GM23338 (cell line): ENCODE results near the gene GABRR2.

ENCODE experiments used
- CTCF ChIP-seq, 2 experiments: fragments of 200-600 bp in 1 of 2; sonication (generic) in 1 of 2; conservative IDR thresholded peaks; 2 replicates each; pipeline versions ENCODE4 v1.5.1 to v1.6.1; 2016 to 2017; ENCODE audit warnings: antibody characterized with exemption in 2 of 2, low read depth in 2 of 2, mild to moderate bottlenecking in 2 of 2, moderate library complexity in 1 of 2
- EZH2 ChIP-seq: fragments of 200-600 bp; sonication (generic); IDR thresholded peaks from one replicate; pipeline ENCODE4 v1.8.0; 2017; ENCODE audit warnings: antibody characterized with exemption, mild to moderate bottlenecking, low read depth; ENCODE audit not compliant: unreplicated experiment
- NANOG ChIP-seq: IDR thresholded peaks from 2 replicates; pipeline ENCODE4 v1.6.1; 2016; ENCODE audit warnings: antibody characterized with exemption, borderline replicate concordance
- POLR2AphosphoS5 ChIP-seq: IDR thresholded peaks from 2 replicates; pipeline ENCODE4 v1.6.1; 2016; ENCODE audit warnings: antibody characterized with exemption, low read depth

- TF ChIP-seq EZH2 (no peak), CTCF (conservative IDR thresholded peaks at IDR 0.05; ENCODE audit: low read depth in 2 of 2) (peak; percentile 68 to 86), NANOG (no peak), POLR2AphosphoS5 (no peak)
These were observed 33.3 kb downstream of the GABRR2 start for GRCh38 chr6:89281779-89282246.
